NCI-H2196 (cell line): ENCODE results near the gene TPP2.
A peak's percentile ranks its signal among the peaks of the same experiment; 100 is the strongest.

Experiments used
- DNase-seq: peaks from one replicate; lab custom pipeline; 2025; ENCODE audit not compliant: unreplicated experiment; lab: John Stamatoyannopoulos, UW

Gene TPP2

GRCh38 chr13:102593466-102593865, 3.3 kb upstream of the TPP2 start:
- DNase-seq = no peak

- no peak for DNase-seq
Measured at GRCh38 chr13:102597029-102597961, 509 bp downstream of the TPP2 start.

GRCh38 chr13:102598061-102598460, 1.3 kb downstream of the TPP2 start:
- DNase-seq = no peak

- DNase-seq = no peak
Measured at GRCh38 chr13:102599426-102600012, 2.7 kb downstream of the TPP2 start.

GRCh38 chr13:102606537-102607309, 9.9 kb downstream of the TPP2 start:
- no peak for DNase-seq

- DNase-seq = no peak
Measured at GRCh38 chr13:102608974-102609373, 12.2 kb downstream of the TPP2 start.

GRCh38 chr13:102609696-102610095, 12.9 kb downstream of the TPP2 start:
- no peak for DNase-seq

- DNase-seq = no peak
Measured at GRCh38 chr13:102610296-102610895, 13.6 kb downstream of the TPP2 start.

- DNase-seq = no peak
Measured at GRCh38 chr13:102617697-102618350, 21.0 kb downstream of the TPP2 start.

GRCh38 chr13:102620516-102620915, 23.7 kb downstream of the TPP2 start:
- no peak for DNase-seq

GRCh38 chr13:102626928-102627327, 30.1 kb downstream of the TPP2 start:
- DNase-seq = no peak

- DNase-seq = no peak
Measured at GRCh38 chr13:102628559-102628958, 31.8 kb downstream of the TPP2 start.

GRCh38 chr13:102631198-102631597, 34.4 kb downstream of the TPP2 start:
- no peak for DNase-seq

GRCh38 chr13:102638741-102639140, 42.0 kb downstream of the TPP2 start:
- DNase-seq = no peak

GRCh38 chr13:102642029-102642428, 45.2 kb downstream of the TPP2 start:
- DNase-seq = no peak

GRCh38 chr13:102642475-102642874, 45.7 kb downstream of the TPP2 start:
- DNase-seq = peak; percentile 33

- no peak for DNase-seq
Measured at GRCh38 chr13:102643656-102644055, 46.9 kb downstream of the TPP2 start.

GRCh38 chr13:102645701-102646100, 48.9 kb downstream of the TPP2 start:
- no peak for DNase-seq

- DNase-seq = no peak
Measured at GRCh38 chr13:102648046-102648445, 51.3 kb downstream of the TPP2 start.

- no peak for DNase-seq
Measured at GRCh38 chr13:102650444-102650843, 53.7 kb downstream of the TPP2 start.

- no peak for DNase-seq
Measured at GRCh38 chr13:102651392-102651791, 54.6 kb downstream of the TPP2 start.
